Panc1 (cell line): Measurements from ENCODE around the gene FOSB. TPM values are rescaled to one million over a fixed set of nuclear protein-coding genes. Genes with fewer than 3 reads are reported as not detected.

ENCODE experiments used
- ATAC-seq: fragments of 200-7000 bp; cut with Tn5 transposase; 2 replicates; pipeline ENCODE4 v1.9.1; 2020; ENCODE audit warnings: mild to moderate bottlenecking, moderate library complexity
- BruUV-seq: library from RNA; stranded (reverse); fragments of 400-500 nt; replicated peaks from 2 replicates; lab custom pipeline; 2021; lab: Mats Ljungman, UMichigan
- CTCF ChIA-PET: fragments of 300-600 bp; sonication (Branson Sonifier 250); formaldehyde crosslinking; loops from one replicate; lab custom pipeline; 2022; ENCODE audit warnings: antibody characterized with exemption; lab: Charles Lee
- POLR2A ChIA-PET: fragments of 300-600 bp; sonication (Branson Sonifier 250); formaldehyde crosslinking; loops from one replicate; lab custom pipeline; 2022; ENCODE audit warnings: antibody characterized with exemption; lab: Charles Lee
- DNase-seq: peaks from one replicate; pipeline ENCODE4 v3.0.0-alpha.2; 2010; ENCODE audit warnings: low read depth, low spot score
- H3K27ac ChIP-seq: 2 replicates; pipeline ENCODE4 v1.5.1; 2011; ENCODE audit warnings: mild to moderate bottlenecking, low read length, inconsistent platforms
- H3K27me3 ChIP-seq: fragments of 200-500 bp; sonication (Bioruptor generic); 2 replicates; pipeline ENCODE4 v1.6.0; 2014; ENCODE audit warnings: low read length, inconsistent platforms; ENCODE audit not compliant: control insufficient read depth, insufficient read depth
- H3K36me3 ChIP-seq: fragments of 200-500 bp; sonication (Bioruptor generic); 2 replicates; pipeline ENCODE4 v1.5.1; 2014; ENCODE audit warnings: inconsistent platforms, mild to moderate bottlenecking, low read length, moderate library complexity; ENCODE audit not compliant: control insufficient read depth, insufficient read depth
- H3K4me1 ChIP-seq: 2 replicates; pipeline ENCODE4 v1.5.1; 2011; ENCODE audit warnings: inconsistent platforms, mild to moderate bottlenecking, low read length, moderate library complexity; ENCODE audit not compliant: control insufficient read depth, insufficient read depth
- H3K4me3 ChIP-seq, 2 experiments: 2 replicates each; pipeline ENCODE4 v1.5.1; 2011 to 2012; ENCODE audit warnings: low read depth in 2 of 2, low read length in 2 of 2, mild to moderate bottlenecking in 2 of 2, inconsistent platforms in 1 of 2, moderate library complexity in 1 of 2
- H3K9me3 ChIP-seq: fragments of 200-500 bp; sonication (Bioruptor generic); 2 replicates; pipeline ENCODE4 v1.5.1; 2014; ENCODE audit warnings: low read depth, mild to moderate bottlenecking, inconsistent platforms, low read length, moderate library complexity; ENCODE audit not compliant: control insufficient read depth, insufficient read depth
- POLR2AphosphoS5 ChIP-seq: IDR thresholded peaks from 2 replicates; pipeline ENCODE4 v1.6.1; 2012; ENCODE audit warnings: mild to moderate bottlenecking, low read depth, low read length, moderate library complexity
- SIN3A ChIP-seq: IDR thresholded peaks from 2 replicates; pipeline ENCODE4 v1.6.1; 2012; ENCODE audit warnings: low read depth, mild to moderate bottlenecking, low read length, moderate library complexity, borderline replicate concordance; ENCODE audit not compliant: insufficient read depth
- TCF7L2 ChIP-seq: IDR thresholded peaks from 2 replicates; pipeline ENCODE4 v1.6.1; 2011; ENCODE audit warnings: mild to moderate bottlenecking, low read depth, low read length, inconsistent platforms
- in situ Hi-C: cut with HindIII; loops from 2 replicates; pipeline ENCODE4 v1.10.0; 2016; ENCODE audit warnings: low sequenced_read_pairs, low pct_unique_long_range_greater_than_20kb
- intact Hi-C: fragments of 100-400 bp; cut with micrococcal nuclease; formaldehyde crosslinking; loops from one replicate; pipeline ENCODE4 v1.10.0; 2022; ENCODE audit not compliant: unreplicated experiment
- total RNA-seq: library from RNA; stranded (reverse); gene quantifications from one replicate; pipeline ENCODE4 v1.2.1, GENCODE V29; 2021; ENCODE audit not compliant: unreplicated experiment
- TF ChIP-seq, protein P1 (sequence below), 2 experiments: IDR thresholded peaks; 2 replicates each; pipeline ENCODE4 v1.6.1; 2011 to 2012; ENCODE audit warnings: low read depth in 2 of 2, control low read depth in 1 of 2, low read length in 1 of 2, mild to moderate bottlenecking in 1 of 2, moderate library complexity in 1 of 2; ENCODE audit not compliant: insufficient read depth in 1 of 2
- TF ChIP-seq, protein P2 (sequence below): fragments of 450-650 bp; IDR thresholded peaks from 2 replicates; pipeline ENCODE4 v1.5.1; 2017; ENCODE audit warnings: mild to moderate bottlenecking

FOSB gene
- total RNA-seq, 1 experiment from 2014 or later, result 13.4 TPM

DNA sequence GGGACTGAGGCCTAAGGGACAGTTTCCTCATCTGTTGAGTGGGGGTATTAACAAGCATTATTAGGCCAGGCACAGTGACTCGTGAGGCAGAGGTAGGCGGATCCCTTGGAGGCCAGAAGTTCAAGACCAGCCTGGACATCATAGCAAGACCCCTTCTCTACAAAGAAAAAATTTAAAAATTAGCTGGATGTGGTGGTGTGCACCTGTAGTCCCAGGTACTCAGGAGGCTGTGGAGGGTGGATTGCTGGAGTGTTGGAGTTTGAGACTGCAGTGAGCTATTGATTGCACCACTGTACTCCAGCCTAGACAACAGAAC lies 11.3 kb upstream of the FOSB start:
- intact Hi-C loops, result no loop called here
- H3K4me3 ChIP-seq, result peak overlapping the region in 1 of 2 experiments; percentile 41; a peak in 1 of 4 replicates

DNA sequence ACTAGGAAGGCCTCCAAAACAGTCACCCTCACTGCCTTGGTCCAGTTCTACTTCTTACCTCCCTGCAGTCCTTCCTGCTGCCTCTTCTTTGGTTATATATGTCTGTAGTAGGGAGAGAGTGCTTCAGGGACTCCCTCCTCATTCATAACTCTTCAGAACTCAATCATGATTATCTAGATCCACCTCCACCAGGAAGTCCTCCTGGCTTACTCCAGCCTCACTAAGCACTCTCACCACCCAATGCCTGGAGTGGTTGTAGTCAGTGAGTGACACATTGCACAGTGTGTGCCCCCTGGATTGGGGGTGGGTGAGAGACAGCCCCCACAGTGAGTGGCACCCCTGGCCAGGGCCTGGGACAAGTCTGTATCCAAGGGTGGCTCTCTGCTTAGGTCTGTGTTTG lies 10.0 kb upstream of the FOSB start:
- Histone ChIP-seq H3K36me3 (no peaks in the 10 kb centered on the region), H3K4me3 (no peak overlapping the region), H3K4me1 (peaks cover 11% of the 10 kb centered on the region), H3K27me3 (no peaks in the 10 kb centered on the region), H3K9me3 (no peaks in the 10 kb centered on the region), H3K27ac (no peak overlapping the region)
- ATAC-seq (no peak), DNase-seq (no peak)
- no TSS peak for BruUV-seq
- POLR2A ChIA-PET, result no interaction called here
- CTCF ChIA-PET, result no interaction called here
- no peak for TF ChIP-seq TCF7L2
- TF ChIP-seq POLR2AphosphoS5, result no peak
- TF ChIP-seq, protein P1, sequence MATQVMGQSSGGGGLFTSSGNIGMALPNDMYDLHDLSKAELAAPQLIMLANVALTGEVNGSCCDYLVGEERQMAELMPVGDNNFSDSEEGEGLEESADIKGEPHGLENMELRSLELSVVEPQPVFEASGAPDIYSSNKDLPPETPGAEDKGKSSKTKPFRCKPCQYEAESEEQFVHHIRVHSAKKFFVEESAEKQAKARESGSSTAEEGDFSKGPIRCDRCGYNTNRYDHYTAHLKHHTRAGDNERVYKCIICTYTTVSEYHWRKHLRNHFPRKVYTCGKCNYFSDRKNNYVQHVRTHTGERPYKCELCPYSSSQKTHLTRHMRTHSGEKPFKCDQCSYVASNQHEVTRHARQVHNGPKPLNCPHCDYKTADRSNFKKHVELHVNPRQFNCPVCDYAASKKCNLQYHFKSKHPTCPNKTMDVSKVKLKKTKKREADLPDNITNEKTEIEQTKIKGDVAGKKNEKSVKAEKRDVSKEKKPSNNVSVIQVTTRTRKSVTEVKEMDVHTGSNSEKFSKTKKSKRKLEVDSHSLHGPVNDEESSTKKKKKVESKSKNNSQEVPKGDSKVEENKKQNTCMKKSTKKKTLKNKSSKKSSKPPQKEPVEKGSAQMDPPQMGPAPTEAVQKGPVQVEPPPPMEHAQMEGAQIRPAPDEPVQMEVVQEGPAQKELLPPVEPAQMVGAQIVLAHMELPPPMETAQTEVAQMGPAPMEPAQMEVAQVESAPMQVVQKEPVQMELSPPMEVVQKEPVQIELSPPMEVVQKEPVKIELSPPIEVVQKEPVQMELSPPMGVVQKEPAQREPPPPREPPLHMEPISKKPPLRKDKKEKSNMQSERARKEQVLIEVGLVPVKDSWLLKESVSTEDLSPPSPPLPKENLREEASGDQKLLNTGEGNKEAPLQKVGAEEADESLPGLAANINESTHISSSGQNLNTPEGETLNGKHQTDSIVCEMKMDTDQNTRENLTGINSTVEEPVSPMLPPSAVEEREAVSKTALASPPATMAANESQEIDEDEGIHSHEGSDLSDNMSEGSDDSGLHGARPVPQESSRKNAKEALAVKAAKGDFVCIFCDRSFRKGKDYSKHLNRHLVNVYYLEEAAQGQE (IDR thresholded peaks at IDR 0.05; ENCODE audit: insufficient read depth in 1 of 2, low read depth in 2 of 2, low read length in 1 of 2), result no peak
- no peak for TF ChIP-seq SIN3A
- TF ChIP-seq, protein P2, sequence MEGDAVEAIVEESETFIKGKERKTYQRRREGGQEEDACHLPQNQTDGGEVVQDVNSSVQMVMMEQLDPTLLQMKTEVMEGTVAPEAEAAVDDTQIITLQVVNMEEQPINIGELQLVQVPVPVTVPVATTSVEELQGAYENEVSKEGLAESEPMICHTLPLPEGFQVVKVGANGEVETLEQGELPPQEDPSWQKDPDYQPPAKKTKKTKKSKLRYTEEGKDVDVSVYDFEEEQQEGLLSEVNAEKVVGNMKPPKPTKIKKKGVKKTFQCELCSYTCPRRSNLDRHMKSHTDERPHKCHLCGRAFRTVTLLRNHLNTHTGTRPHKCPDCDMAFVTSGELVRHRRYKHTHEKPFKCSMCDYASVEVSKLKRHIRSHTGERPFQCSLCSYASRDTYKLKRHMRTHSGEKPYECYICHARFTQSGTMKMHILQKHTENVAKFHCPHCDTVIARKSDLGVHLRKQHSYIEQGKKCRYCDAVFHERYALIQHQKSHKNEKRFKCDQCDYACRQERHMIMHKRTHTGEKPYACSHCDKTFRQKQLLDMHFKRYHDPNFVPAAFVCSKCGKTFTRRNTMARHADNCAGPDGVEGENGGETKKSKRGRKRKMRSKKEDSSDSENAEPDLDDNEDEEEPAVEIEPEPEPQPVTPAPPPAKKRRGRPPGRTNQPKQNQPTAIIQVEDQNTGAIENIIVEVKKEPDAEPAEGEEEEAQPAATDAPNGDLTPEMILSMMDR, result no peak
- intact Hi-C loops (no loop called here), in situ Hi-C loops (no loop called here)

More for the DNA sequence above, 11.3 kb upstream of the FOSB start:
- H3K36me3 ChIP-seq, result no peaks in the 10 kb centered on the region
- CTCF ChIA-PET, result interaction anchor here (0.6 kb wide), 1 partner anchor 41 kb away, joined by 11 read pairs; no protein-coding TSS in a partner anchor
- peak overlapping the region; percentile 56 for H3K27ac ChIP-seq
- H3K27me3 ChIP-seq, result no peaks in the 10 kb centered on the region
- H3K4me1 ChIP-seq, result peaks cover 11% of the 10 kb centered on the region
- no TSS peak for BruUV-seq
- POLR2A ChIA-PET, result interaction anchor here (0.6 to 1.4 kb wide), 3 partner anchors 10 to 16 kb away, joined by 5 to 18 read pairs (median 7); partner anchors contain the start of gene FOSB
- ATAC-seq (no peak), DNase-seq (no peak)
- TF ChIP-seq, protein P2, result no peak
- TF ChIP-seq, protein P1 (IDR thresholded peaks at IDR 0.05; ENCODE audit: insufficient read depth in 1 of 2, low read depth in 2 of 2, low read length in 1 of 2), result no peak
- TF ChIP-seq POLR2AphosphoS5, result no peak
- TF ChIP-seq TCF7L2, result no peak
- no peak for TF ChIP-seq SIN3A
- in situ Hi-C loops, result no loop called here
- no peaks in the 10 kb centered on the region for H3K9me3 ChIP-seq
